Stimulated activated CD4-positive, alpha-beta T cell treated with anti-CD3 and anti-CD28 coated beads, Interleukin-15, amount 100 ng/mL, for 24 hours (primary cell): ENCODE measurements around the gene SPEM2.

Experiments
- DNase-seq: peaks from one replicate; pipeline ENCODE4 v3.0.0-alpha.2; 2020

The SPEM2 gene

GRCh38 chr17:7403977-7404736 lies 21.3 kb upstream of the SPEM2 start, which contains the start of gene TMEM256:
TSS of gene TMEM256 (minus strand) at chr17:7404097. CDS start at chr17:7404084, 13 bp downstream.
- peak; percentile 97 for DNase-seq

DNA sequence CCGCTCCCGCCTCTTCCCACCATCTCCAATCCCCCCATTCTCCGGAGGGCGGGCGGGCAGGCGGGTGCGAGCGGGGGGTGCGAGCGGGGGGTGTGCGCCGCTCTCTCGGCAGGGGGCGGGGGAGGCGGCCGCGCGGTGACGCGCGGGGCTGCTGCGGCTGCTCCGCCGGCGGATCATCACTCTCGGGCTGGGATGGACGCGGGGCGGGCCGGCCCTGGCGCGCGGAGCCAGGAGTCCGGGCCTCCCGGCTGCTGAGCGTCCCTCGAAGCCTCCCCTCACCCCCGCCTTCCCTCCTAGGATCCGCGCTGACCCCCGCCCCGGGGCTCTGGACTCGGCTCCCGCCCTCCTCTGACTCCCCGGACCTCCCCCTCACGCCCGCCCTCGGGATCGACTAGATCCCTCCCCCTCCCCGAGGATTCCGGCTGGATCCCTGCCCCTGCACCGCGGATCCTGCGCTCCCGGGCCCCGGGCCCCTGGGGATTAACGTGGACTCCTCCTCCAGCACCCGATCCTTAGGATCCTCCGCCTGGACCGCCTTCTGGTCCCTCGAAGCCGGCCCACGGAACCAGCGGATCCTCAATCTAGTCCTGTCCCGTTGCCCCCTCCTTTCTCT lies 20.6 kb upstream of the SPEM2 start:
- DNase-seq, result peak; percentile 74

GRCh38 chr17:7405350-7406234 lies 19.8 kb upstream of the SPEM2 start:
- no peak for DNase-seq

GRCh38 chr17:7406235-7406825 lies 19.1 kb upstream of the SPEM2 start:
- DNase-seq, result no peak

DNA sequence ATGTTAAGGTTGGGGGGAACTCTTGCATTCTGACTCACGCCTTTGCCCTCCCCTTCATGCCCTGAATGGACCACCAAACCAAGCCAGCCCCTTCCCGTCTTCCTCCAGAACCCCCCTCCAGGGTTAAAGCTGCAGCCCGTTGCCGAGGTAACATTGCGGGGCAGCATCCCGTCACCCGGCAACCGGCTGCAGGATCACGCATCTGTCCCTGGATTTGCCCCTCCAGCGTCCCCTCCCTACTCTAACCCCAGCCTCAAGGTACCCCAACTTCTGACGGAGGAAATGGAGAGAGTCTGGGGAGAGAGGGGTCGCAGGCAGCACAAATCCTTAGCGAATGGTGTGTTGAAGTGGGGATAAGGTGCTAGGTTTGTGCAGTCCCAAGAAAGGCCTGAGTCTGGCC lies 18.3 kb upstream of the SPEM2 start:
- no peak for DNase-seq

GRCh38 chr17:7407485-7408251 lies 17.7 kb upstream of the SPEM2 start, which contains the start of gene NLGN2:
TSS of gene NLGN2 (plus strand) at chr17:7407845. CDS start at chr17:7408256, 411 bp downstream.
- no peak for DNase-seq

DNA sequence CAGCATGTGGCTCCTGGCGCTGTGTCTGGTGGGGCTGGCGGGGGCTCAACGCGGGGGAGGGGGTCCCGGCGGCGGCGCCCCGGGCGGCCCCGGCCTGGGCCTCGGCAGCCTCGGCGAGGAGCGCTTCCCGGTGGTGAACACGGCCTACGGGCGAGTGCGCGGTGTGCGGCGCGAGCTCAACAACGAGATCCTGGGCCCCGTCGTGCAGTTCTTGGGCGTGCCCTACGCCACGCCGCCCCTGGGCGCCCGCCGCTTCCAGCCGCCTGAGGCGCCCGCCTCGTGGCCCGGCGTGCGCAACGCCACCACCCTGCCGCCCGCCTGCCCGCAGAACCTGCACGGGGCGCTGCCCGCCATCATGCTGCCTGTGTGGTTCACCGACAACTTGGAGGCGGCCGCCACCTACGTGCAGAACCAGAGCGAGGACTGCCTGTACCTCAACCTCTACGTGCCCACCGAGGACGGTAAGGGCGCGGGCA lies 17.1 kb upstream of the SPEM2 start:
- DNase-seq, result peak; percentile 30

- no peak for DNase-seq
Observed at GRCh38 chr17:7408863-7409262, 16.6 kb upstream of the SPEM2 start.

DNA sequence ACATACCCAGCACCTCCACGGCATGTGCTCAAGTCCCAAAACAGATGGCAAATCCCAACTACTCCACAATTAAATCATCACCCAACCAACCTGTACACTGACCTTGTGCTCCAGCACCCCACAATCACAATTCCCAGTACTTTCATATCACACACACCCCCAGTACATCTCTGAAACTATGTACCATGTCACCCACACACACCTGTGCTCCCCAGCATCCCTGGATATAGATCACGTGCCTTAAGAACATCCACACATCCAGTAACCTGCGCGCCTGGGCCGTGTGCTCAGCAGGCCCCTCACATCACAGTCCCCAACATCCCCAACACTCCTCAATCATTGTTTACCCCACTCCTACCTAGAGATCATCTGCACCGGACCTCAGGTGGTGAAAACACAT lies 15.7 kb upstream of the SPEM2 start:
- DNase-seq, result no peak

GRCh38 chr17:7410634-7411426 lies 14.6 kb upstream of the SPEM2 start:
- DNase-seq, result no peak

GRCh38 chr17:7411427-7411750 lies 14.0 kb upstream of the SPEM2 start:
- no peak for DNase-seq

DNA sequence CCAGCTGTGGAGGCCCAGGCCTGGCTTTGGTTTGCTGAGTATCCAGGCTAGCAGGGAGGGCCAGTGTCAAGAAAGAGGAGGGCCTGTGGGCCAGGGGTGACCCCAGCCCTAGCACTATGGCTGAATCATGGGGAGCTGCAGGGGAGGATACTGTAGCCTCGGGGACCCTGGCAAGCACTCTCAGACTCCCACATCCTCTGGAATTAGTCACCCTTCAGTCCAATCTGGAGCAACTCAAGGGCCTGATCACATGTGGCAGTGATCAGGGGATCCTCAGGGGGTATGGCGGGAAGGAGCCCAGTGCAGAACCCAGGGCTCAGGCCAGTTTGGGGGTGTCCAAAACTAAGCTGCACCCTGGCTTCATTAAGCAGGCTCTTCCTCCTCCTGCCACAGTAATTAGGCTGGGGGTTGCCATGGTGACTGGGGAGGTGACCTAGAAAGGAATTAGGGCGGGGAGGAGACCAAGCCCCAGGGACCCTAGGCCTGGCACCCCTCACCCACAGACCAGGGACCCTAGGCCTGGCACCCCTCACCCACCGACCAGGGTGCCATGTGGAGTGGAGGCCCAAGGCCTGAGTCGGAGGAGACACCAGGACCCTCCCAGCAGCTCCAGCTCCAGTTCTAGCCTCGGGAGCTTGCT lies 11.9 kb upstream of the SPEM2 start:
- DNase-seq, result no peak

DNA sequence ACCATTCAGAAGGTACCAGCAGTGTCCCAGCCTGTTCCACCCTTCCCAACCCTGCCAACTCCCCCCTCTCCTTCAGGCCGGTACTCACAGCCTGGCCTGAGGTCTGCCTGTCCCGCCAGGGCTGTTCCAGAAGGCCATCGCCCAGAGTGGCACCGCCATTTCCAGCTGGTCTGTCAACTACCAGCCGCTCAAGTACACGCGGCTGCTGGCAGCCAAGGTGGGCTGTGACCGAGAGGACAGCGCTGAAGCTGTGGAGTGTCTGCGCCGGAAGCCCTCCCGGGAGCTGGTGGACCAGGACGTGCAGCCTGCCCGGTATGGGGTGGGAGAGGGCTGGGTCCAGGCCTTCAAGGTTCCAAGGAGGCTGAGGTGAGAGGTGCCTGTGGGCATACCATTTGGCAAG lies 10.6 kb upstream of the SPEM2 start:
- no peak for DNase-seq

- no peak for DNase-seq
Observed at GRCh38 chr17:7415784-7416183, 9.6 kb upstream of the SPEM2 start.

DNA sequence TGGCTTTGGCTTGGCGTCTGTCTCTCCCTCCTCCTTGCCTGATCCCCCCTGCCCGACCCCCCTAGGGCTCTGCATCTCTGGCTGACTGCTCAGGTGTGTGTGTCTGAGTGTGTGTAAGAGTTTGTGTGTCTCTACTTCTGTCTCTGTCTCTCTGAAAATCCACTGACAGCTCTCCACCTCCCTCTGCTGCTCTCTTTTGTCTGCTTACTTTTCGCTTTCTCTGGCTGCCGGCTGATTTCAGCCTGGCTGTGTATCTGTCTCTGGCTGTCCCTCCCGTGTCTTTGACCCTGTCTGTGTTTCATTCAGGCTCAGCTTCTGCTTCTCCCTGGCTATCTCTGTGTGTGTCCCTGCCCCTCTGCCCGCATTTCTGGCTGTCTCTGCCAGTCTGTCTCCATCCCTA lies 9.1 kb upstream of the SPEM2 start:
- DNase-seq, result no peak

DNA sequence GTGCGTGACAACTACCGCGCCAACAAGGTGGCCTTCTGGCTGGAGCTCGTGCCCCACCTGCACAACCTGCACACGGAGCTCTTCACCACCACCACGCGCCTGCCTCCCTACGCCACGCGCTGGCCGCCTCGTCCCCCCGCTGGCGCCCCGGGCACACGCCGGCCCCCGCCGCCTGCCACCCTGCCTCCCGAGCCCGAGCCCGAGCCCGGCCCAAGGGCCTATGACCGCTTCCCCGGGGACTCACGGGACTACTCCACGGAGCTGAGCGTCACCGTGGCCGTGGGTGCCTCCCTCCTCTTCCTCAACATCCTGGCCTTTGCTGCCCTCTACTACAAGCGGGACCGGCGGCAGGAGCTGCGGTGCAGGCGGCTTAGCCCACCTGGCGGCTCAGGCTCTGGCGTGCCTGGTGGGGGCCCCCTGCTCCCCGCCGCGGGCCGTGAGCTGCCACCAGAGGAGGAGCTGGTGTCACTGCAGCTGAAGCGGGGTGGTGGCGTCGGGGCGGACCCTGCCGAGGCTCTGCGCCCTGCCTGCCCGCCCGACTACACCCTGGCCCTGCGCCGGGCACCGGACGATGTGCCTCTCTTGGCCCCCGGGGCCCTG lies 8.3 kb upstream of the SPEM2 start:
- DNase-seq, result no peak

DNA sequence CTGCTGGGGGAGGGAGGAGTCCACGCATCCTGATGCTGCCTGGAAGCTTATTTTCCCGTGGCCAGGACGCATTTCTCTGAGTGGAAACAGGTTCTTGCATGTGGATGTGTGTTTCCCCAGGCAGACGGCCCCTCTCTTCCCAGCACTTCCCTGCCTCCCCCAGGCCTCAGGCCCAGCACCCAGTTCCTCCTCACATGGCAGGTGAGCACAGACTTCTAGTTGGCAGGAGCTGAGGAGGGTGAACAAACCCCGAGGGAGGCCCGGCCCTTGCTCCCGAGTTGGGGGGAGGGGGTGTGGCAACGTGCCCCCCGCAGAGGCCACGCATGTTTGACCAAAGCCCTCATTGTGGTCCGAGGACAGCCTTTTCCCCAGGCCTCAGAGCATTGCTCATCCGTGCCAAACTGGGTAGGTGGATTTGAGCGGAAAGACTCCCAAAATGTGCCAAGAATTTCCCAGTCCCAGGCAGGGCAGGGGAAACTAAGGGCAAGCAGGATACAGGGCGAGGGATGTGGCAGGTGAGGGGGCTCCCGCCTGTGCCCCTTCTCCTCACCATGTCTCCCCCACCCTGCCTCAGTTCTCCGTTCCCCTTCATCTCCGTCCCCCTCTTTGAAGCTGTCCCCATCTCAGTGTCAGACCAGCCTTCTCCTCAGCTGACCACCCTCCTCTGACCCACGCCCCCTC lies 6.8 kb upstream of the SPEM2 start:
- no peak for DNase-seq

DNA sequence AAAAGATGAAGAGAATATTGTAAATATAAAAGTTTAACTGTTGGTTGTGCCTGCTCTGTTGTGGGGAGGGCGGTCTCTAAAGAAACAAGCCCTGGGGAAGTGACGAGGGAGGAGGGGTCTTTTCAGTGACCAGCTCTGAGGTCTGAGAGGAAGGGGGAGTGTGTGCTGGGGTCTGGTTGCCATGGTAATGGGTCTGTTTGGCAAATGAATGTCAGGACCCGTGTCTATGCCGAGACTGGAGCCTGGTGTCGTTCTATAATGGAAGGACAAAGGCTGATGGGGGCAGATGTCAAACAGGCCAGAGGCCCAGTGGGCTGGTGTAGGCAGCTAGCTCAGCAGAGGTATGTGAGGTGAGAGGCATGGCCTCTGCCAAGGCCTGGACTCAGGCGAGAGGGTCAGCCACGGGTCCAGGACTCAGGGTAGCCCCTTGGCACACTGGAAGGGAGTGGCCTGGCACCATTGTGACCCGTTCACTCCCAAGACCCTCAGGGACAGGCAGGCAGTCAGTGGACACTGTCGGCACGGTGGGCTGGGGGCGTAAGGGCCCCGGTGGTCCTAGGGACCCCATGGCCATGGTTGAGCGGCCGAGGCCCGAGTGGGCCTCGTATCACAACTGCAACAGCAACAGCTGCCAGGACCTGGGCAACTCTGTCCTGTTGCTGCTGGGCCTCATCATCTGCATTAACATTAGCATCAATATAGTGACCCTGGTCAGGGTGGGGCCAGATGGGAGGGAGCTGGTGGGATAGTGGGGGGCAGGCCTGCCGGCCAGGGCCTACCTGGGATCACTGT lies 5.4 kb upstream of the SPEM2 start, which contains the start of gene SPEM1:
Gene SPEM1, plus strand, starts transcription at position 506 of the 792 bp plus-strand sequence. Its CDS starts 61 bp downstream, at position 567.
- no peak for DNase-seq

- DNase-seq, result no peak
Observed at GRCh38 chr17:7421186-7421585, 4.2 kb upstream of the SPEM2 start.
